Measurements from ENCODE around the gene RALB. TPM values are rescaled to one million over a fixed set of nuclear protein-coding genes. Genes with fewer than 3 reads are reported as not detected.
A peak's percentile ranks its signal among the peaks of the same experiment; 100 is the strongest.

Gene RALB
- total RNA-seq, 1 donor from 2014 or later: 65.9 TPM

- no peak for TF ChIP-seq CTCF (IDR thresholded peaks at IDR 0.05)
- ATAC-seq (no peak), DNase-seq (peak; percentile 45)
- Histone ChIP-seq H3K9me3 (no peaks in the 10 kb centered on the region), H3K4me3 (no peak overlapping the region), H3K27ac (no peak overlapping the region), H3K36me3 (no peaks in the 10 kb centered on the region), H3K4me1 (peaks cover 13% of the 10 kb centered on the region), H3K27me3 (no peaks in the 10 kb centered on the region)
- intact Hi-C loops (cut with DNase I): loop anchor here (10.0 kb wide), 1 partner anchor 87 kb away; no protein-coding TSS in a partner anchor
Observed at GRCh38 chr2:120227111-120227991, 25.3 kb upstream of the RALB start.

GRCh38 chr2:120228503-120228902 is 24.1 kb upstream of the RALB start:
- intact Hi-C loops (cut with DNase I): loop anchor here (10.0 kb wide), 1 partner anchor 86 kb away; no protein-coding TSS in a partner anchor
- ATAC-seq (no peak), DNase-seq (no peak)
- TF ChIP-seq CTCF (IDR thresholded peaks at IDR 0.05): no peak
- Histone ChIP-seq H3K4me3 (no peak overlapping the region), H3K4me1 (peaks cover 15% of the 10 kb centered on the region), H3K27me3 (no peaks in the 10 kb centered on the region), H3K9me3 (no peaks in the 10 kb centered on the region), H3K27ac (no peak overlapping the region), H3K36me3 (no peaks in the 10 kb centered on the region)

GRCh38 chr2:120229341-120229740 is 23.3 kb upstream of the RALB start:
- H3K9me3 ChIP-seq: no peaks in the 10 kb centered on the region
- no peaks in the 10 kb centered on the region for H3K36me3 ChIP-seq
- no peak for TF ChIP-seq CTCF (IDR thresholded peaks at IDR 0.05)
- intact Hi-C loops (cut with DNase I): loop anchor here (10.0 kb wide), 1 partner anchor 85 kb away; no protein-coding TSS in a partner anchor
- DNase-seq: no peak
- H3K27me3 ChIP-seq: no peaks in the 10 kb centered on the region
- no peak overlapping the region for H3K27ac ChIP-seq
- no peak overlapping the region for H3K4me3 ChIP-seq
- ATAC-seq: no peak
- H3K4me1 ChIP-seq: peaks cover 8% of the 10 kb centered on the region

- DNase-seq: peak; percentile 56
- Histone ChIP-seq H3K9me3 (no peaks in the 10 kb centered on the region), H3K4me1 (peaks cover 7% of the 10 kb centered on the region), H3K27ac (no peak overlapping the region), H3K36me3 (no peaks in the 10 kb centered on the region), H3K4me3 (peak overlapping the region; percentile 53), H3K27me3 (no peaks in the 10 kb centered on the region)
- no peak for ATAC-seq
- intact Hi-C loops (cut with DNase I): no loop called here
- no peak for TF ChIP-seq CTCF (IDR thresholded peaks at IDR 0.05)
Observed at GRCh38 chr2:120230515-120231471, 21.9 kb upstream of the RALB start.

- peak; percentile 6 for ATAC-seq
- no peaks in the 10 kb centered on the region for H3K27me3 ChIP-seq
- intact Hi-C loops (cut with DNase I): no loop called here
- DNase-seq: no peak
- no peak for TF ChIP-seq CTCF (IDR thresholded peaks at IDR 0.05)
- H3K4me1 ChIP-seq: peaks cover 7% of the 10 kb centered on the region
- peak overlapping the region; percentile 53 for H3K4me3 ChIP-seq
- H3K36me3 ChIP-seq: no peaks in the 10 kb centered on the region
- no peaks in the 10 kb centered on the region for H3K9me3 ChIP-seq
- peak overlapping the region; percentile 73 for H3K27ac ChIP-seq
Observed at GRCh38 chr2:120231564-120231973, 21.1 kb upstream of the RALB start.

Measured in upper lobe of right lung (tissue), 1 donor.